Erythroblast (primary cell): Measurements from ENCODE around the gene PLB1.

ENCODE experiments used
- GATA1 ChIP-seq: IDR thresholded peaks from 2 replicates; pipeline ENCODE4 v1.6.1; 2011; ENCODE audit warnings: low read depth, mild to moderate bottlenecking, control low read depth, low read length, moderate library complexity
- POLR2A ChIP-seq: IDR thresholded peaks from 2 replicates; pipeline ENCODE4 v1.6.1; 2011; ENCODE audit warnings: mild to moderate bottlenecking, low read length

- TF ChIP-seq POLR2A (no peak), GATA1 (no peak)
Observed at GRCh38 chr2:28522481-28522880, 26.6 kb downstream of the PLB1 start.
